H9 (cell line): ENCODE measurements around the gene PAK1IP1. TPM values are rescaled to one million over a fixed set of nuclear protein-coding genes. Genes with fewer than 3 reads are reported as not detected.

Experiments used
- DNase-seq: peaks from one replicate; pipeline ENCODE4 v3.0.0-alpha.2; 2017
- H2AFZ ChIP-seq: one replicate; pipeline ENCODE4 v1.6.1; 2013; ENCODE audit warnings: mild to moderate bottlenecking, low read length, control low read depth, moderate library complexity
- H2AK5ac ChIP-seq: 2 replicates; pipeline ENCODE4 v1.6.1; 2013; ENCODE audit warnings: low read length, control low read depth, mixed read lengths; ENCODE audit not compliant: insufficient read length
- H2BK120ac ChIP-seq: one replicate; pipeline ENCODE4 v1.6.1; 2013; ENCODE audit warnings: low read depth, mild to moderate bottlenecking, low read length, control low read depth, inconsistent platforms; ENCODE audit not compliant: poor library complexity, severe bottlenecking
- H2BK12ac ChIP-seq: 2 replicates; pipeline ENCODE4 v1.6.1; 2013; ENCODE audit warnings: low read length, control low read depth, mixed read lengths, low read depth; ENCODE audit not compliant: insufficient read length
- H2BK15ac ChIP-seq: 2 replicates; pipeline ENCODE4 v1.6.1; 2013; ENCODE audit warnings: low read depth, low read length, control low read depth
- H2BK20ac ChIP-seq: one replicate; pipeline ENCODE4 v1.6.1; 2013; ENCODE audit warnings: low read depth, mild to moderate bottlenecking, low read length, control low read depth, inconsistent platforms; ENCODE audit not compliant: poor library complexity, severe bottlenecking
- H2BK5ac ChIP-seq: 2 replicates; pipeline ENCODE4 v1.6.1; 2013; ENCODE audit warnings: low read length, control low read depth, mixed read lengths; ENCODE audit not compliant: insufficient read length
- H3K14ac ChIP-seq: 2 replicates; pipeline ENCODE4 v1.6.1; 2013; ENCODE audit warnings: low read length, control low read depth; ENCODE audit not compliant: insufficient read depth
- H3K18ac ChIP-seq: 2 replicates; pipeline ENCODE4 v1.6.1; 2013; ENCODE audit warnings: low read depth, mild to moderate bottlenecking, mixed read lengths, low read length, control low read depth; ENCODE audit not compliant: insufficient read length
- H3K23ac ChIP-seq: 2 replicates; pipeline ENCODE4 v1.6.1; 2013; ENCODE audit warnings: low read length, control low read depth, mixed read lengths, low read depth; ENCODE audit not compliant: insufficient read length
- H3K23me2 ChIP-seq: 2 replicates; pipeline ENCODE4 v1.6.1; 2013; ENCODE audit warnings: low read depth, mild to moderate bottlenecking, mixed read lengths, low read length, control low read depth; ENCODE audit not compliant: insufficient read length, poor library complexity, severe bottlenecking
- H3K27ac ChIP-seq: 2 replicates; pipeline ENCODE4 v1.5.1; 2013; ENCODE audit warnings: low read length, control low read depth, mixed read lengths, low read depth; ENCODE audit not compliant: insufficient read length
- H3K27me3 ChIP-seq: 2 replicates; pipeline ENCODE4 v1.6.1; 2013; ENCODE audit warnings: low read length, control low read depth, inconsistent platforms; ENCODE audit not compliant: insufficient read depth
- H3K4ac ChIP-seq: 2 replicates; pipeline ENCODE4 v1.6.1; 2013; ENCODE audit warnings: low read depth, mild to moderate bottlenecking, control low read depth, inconsistent platforms, low read length, moderate library complexity
- H3K4me1 ChIP-seq: 2 replicates; pipeline ENCODE4 v1.6.1; 2013; ENCODE audit warnings: low read length, control low read depth, inconsistent platforms; ENCODE audit not compliant: insufficient read depth
- H3K4me2 ChIP-seq: 2 replicates; pipeline ENCODE4 v1.6.1; 2013; ENCODE audit warnings: low read length, control low read depth, mixed read lengths; ENCODE audit not compliant: insufficient read length, insufficient read depth
- H3K56ac ChIP-seq: 2 replicates; pipeline ENCODE4 v1.6.1; 2013; ENCODE audit warnings: low read depth, mild to moderate bottlenecking, mixed read lengths, low read length, control low read depth; ENCODE audit not compliant: insufficient read length
- H3K79me1 ChIP-seq: 2 replicates; pipeline ENCODE4 v1.6.1; 2013; ENCODE audit warnings: low read depth, mild to moderate bottlenecking, moderate library complexity, low read length, control low read depth, inconsistent platforms; ENCODE audit not compliant: insufficient read depth, poor library complexity, severe bottlenecking
- H3K79me2 ChIP-seq: 2 replicates; pipeline ENCODE4 v1.6.1; 2013; ENCODE audit warnings: low read length, control low read depth, inconsistent platforms; ENCODE audit not compliant: insufficient read depth
- H3K9ac ChIP-seq: 2 replicates; pipeline ENCODE4 v1.6.1; 2013; ENCODE audit warnings: low read length, control low read depth, mixed read lengths; ENCODE audit not compliant: insufficient read length; ENCODE audit errors: extremely low read depth
- H3K9me3 ChIP-seq: one replicate; pipeline ENCODE4 v1.6.1; 2013; ENCODE audit warnings: low read depth, low read length, inconsistent platforms; ENCODE audit not compliant: control insufficient read depth
- H3T11ph ChIP-seq: one replicate; pipeline ENCODE4 v1.6.1; 2013; ENCODE audit warnings: mild to moderate bottlenecking, low read length, control low read depth, inconsistent platforms
- H4K20me1 ChIP-seq: one replicate; pipeline ENCODE4 v1.6.1; 2013; ENCODE audit not compliant: control insufficient read depth, insufficient read length, insufficient read depth
- H4K5ac ChIP-seq: 2 replicates; pipeline ENCODE4 v1.6.1; 2013; ENCODE audit warnings: low read depth, mild to moderate bottlenecking, mixed read lengths, low read length, control low read depth; ENCODE audit not compliant: insufficient read length
- H4K8ac ChIP-seq: replicated peaks from 2 replicates; pipeline ENCODE4 v1.6.1; 2013; ENCODE audit warnings: low read length, control low read depth, mixed read lengths, low read depth; ENCODE audit not compliant: insufficient read length
- H4K91ac ChIP-seq: 2 replicates; pipeline ENCODE4 v1.6.1; 2013; ENCODE audit warnings: low read depth, mild to moderate bottlenecking, moderate library complexity, mixed read lengths, low read length, control low read depth; ENCODE audit not compliant: insufficient read length
- H3K27ac Mint-ChIP-seq, 3 experiments: 2 replicates in 2 of 3; 3 replicates in 1 of 3; pipeline ENCODE4 v1.8.0; 2020 to 2021; ENCODE audit warnings: mixed read lengths in 3 of 3, mild to moderate bottlenecking in 1 of 3, moderate library complexity in 1 of 3
- H3K27me3 Mint-ChIP-seq: 2 replicates; pipeline ENCODE4 v1.8.0; 2021; ENCODE audit warnings: low read depth, mild to moderate bottlenecking, moderate library complexity, mixed read lengths
- H3K36me3 Mint-ChIP-seq, 3 experiments: 2 replicates in 2 of 3; 3 replicates in 1 of 3; pipeline ENCODE4 v1.8.0; 2020 to 2021; ENCODE audit warnings: low read depth in 3 of 3, mixed read lengths in 3 of 3; ENCODE audit not compliant: insufficient read depth in 1 of 3
- H3K4me1 Mint-ChIP-seq, 2 experiments: 2 replicates each; pipeline ENCODE4 v1.8.0; 2020; ENCODE audit warnings: mixed read lengths in 2 of 2
- H3K4me3 Mint-ChIP-seq, 2 experiments: 2 replicates in 1 of 2; 3 replicates in 1 of 2; pipeline ENCODE4 v1.8.0; 2020 to 2021; ENCODE audit warnings: mild to moderate bottlenecking in 2 of 2, mixed read lengths in 2 of 2, moderate library complexity in 1 of 2
- H3K9me3 Mint-ChIP-seq, 2 experiments: 2 replicates in 1 of 2; 3 replicates in 1 of 2; pipeline ENCODE4 v1.8.0; 2020; ENCODE audit warnings: mild to moderate bottlenecking in 2 of 2, mixed read lengths in 2 of 2, moderate library complexity in 1 of 2
- WGBS: extraction: QIAGEN DNeasy Blood & Tissue Kit; methylation state at CpG from one replicate; pipeline ENCODE4 v1.1.7; 2013; ENCODE audit warnings: missing lambda C conversion rate, low lambda C conversion rate, mixed read lengths; ENCODE audit not compliant: insufficient read length; ENCODE audit errors: extremely low coverage; 5-methylcytosine and 5-hydroxymethylcytosine counted together
- total RNA-seq: library from RNA; stranded (reverse); gene quantifications from 2 replicates; pipeline ENCODE4 v1.2.1, GENCODE V29; 2021
- TF ChIP-seq, protein P1 (sequence below): fragments of 200-600 bp; sonication (generic); conservative IDR thresholded peaks from 3 replicates; pipeline ENCODE4 v1.8.0; 2021; ENCODE audit warnings: antibody characterized with exemption, mild to moderate bottlenecking

The PAK1IP1 gene
- total RNA-seq, 1 experiment from 2014 or later, result 44.8 TPM

DNA sequence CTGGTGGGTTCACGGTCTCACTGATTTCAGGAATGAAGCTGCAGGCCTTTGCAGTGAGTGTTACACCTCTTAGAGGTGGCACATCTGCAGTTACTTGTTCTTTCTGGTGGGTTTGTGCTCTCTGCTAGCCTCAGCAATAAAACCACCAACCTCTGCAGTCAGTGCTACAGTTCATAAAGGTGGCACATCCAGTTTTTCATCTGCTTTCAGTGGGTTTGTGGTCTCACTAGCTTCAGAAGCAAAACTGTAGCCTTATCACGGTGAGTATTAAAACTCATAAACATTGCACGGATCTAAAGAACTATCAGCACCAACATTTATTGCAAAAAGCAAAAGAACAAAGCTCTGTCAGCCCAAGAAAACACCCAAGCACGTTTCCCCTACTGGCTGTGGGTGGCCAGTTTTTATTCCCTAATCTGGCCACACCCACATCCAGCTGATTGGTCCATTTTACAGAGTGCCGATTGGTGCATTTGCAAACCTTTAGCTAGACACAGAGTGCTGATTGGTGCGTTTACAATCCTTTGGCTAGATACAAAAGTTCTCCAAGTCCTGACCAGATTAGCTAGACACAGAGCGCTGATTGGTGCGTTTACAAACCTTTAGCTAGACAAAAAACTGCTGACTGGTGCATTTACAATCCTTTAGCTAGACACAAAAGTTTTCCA lies 24.7 kb downstream of the PAK1IP1 start:
- Histone ChIP-seq H4K8ac (no peak overlapping the region), H3K79me1 (no peaks in the 10 kb centered on the region), H4K20me1 (no peaks in the 10 kb centered on the region), H3T11ph (no peak overlapping the region), H2BK5ac (no peak overlapping the region), H2BK15ac (no peak overlapping the region), H3K4ac (no peak overlapping the region), H2BK120ac (no peak overlapping the region), H3K56ac (no peak overlapping the region), H3K14ac (no peak overlapping the region), H2AFZ (no peak overlapping the region), H3K4me2 (no peak overlapping the region), H3K27me3 (no peaks in the 10 kb centered on the region), H2BK20ac (no peak overlapping the region), H3K9me3 (no peaks in the 10 kb centered on the region), H4K91ac (no peak overlapping the region), H3K9ac (no peak overlapping the region), H3K23ac (no peak overlapping the region), H3K79me2 (no peaks in the 10 kb centered on the region), H3K4me1 (0 out of 2 replicates have a peak, but pooled peaks cover 2% of the 10 kb centered on the region), H4K5ac (no peak overlapping the region), H3K23me2 (peaks cover 9% of the 10 kb centered on the region), H3K18ac (no peak overlapping the region), H3K27ac (no peak overlapping the region), H2AK5ac (no peak overlapping the region), H2BK12ac (no peak overlapping the region)
- H3K4me1 Mint-ChIP-seq, result peaks cover 18 to 22% of the 10 kb centered on the region in 2 experiments
- DNase-seq, result no peak
- no CpG with 5 or more reads among the region's 8 CpGs for WGBS
- no peak overlapping the region for H3K27ac Mint-ChIP-seq
- H3K9me3 Mint-ChIP-seq, result peaks cover 3 to 7% of the 10 kb centered on the region in 2 experiments; a peak in 3 of 5 replicates
- TF ChIP-seq, protein P1, sequence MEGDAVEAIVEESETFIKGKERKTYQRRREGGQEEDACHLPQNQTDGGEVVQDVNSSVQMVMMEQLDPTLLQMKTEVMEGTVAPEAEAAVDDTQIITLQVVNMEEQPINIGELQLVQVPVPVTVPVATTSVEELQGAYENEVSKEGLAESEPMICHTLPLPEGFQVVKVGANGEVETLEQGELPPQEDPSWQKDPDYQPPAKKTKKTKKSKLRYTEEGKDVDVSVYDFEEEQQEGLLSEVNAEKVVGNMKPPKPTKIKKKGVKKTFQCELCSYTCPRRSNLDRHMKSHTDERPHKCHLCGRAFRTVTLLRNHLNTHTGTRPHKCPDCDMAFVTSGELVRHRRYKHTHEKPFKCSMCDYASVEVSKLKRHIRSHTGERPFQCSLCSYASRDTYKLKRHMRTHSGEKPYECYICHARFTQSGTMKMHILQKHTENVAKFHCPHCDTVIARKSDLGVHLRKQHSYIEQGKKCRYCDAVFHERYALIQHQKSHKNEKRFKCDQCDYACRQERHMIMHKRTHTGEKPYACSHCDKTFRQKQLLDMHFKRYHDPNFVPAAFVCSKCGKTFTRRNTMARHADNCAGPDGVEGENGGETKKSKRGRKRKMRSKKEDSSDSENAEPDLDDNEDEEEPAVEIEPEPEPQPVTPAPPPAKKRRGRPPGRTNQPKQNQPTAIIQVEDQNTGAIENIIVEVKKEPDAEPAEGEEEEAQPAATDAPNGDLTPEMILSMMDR, result no peak
- H3K27me3 Mint-ChIP-seq, result no peaks in the 10 kb centered on the region; the same call in 1 of the 2 replicates
- peaks cover 0 to 16% (median 12%) of the 10 kb centered on the region in 3 experiments; a peak in 5 of 7 replicates for H3K36me3 Mint-ChIP-seq
- H3K4me3 Mint-ChIP-seq, result no peak overlapping the region; a peak in 1 of 5 replicates
